ENCODE data around the gene MSX1. TPM values are rescaled to one million over a fixed set of nuclear protein-coding genes. Genes with fewer than 3 reads are reported as not detected.
"Not testable (repeated sequence)": the region's sequence is repeated elsewhere in the genome, so short reads cannot be mapped to it uniquely, and the experiment has no call there.

Gene MSX1
- total RNA-seq, 4 donors from 2014 or later, result 1.2 to 4.4 (median 2.5) TPM

DNA sequence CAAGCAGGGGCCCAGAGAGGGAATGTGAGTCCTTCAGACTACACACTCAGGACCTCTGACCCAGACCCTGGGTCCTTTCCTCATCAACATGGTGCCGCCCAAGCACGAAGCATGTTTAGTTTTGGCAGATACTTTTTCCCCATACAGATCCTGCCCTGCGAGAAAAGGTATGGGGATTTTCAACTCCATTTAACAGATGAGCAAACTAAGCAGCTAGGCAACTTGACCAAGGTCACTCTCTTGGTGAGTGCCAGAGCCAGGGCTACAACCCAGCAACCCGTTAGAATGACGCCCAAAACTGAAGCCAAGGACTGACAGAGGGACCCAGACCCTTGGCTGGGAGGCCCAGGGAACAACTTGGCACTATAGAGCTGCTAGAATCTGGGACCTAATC, 40.3 kb upstream of the MSX1 start:
- Histone ChIP-seq H3K4me1 (no peaks in the 10 kb centered on the region), H3K27me3 (peaks cover 0 to 9% (median 0%) of the 10 kb centered on the region in 3 donors), H3K4me3 (no peak overlapping the region), H3K9me3 (no peaks in the 10 kb centered on the region), H3K36me3 (no peaks in the 10 kb centered on the region), H3K27ac (no peak overlapping the region)
- ATAC-seq (no peak), DNase-seq (no peak)
- TF ChIP-seq, protein P1, sequence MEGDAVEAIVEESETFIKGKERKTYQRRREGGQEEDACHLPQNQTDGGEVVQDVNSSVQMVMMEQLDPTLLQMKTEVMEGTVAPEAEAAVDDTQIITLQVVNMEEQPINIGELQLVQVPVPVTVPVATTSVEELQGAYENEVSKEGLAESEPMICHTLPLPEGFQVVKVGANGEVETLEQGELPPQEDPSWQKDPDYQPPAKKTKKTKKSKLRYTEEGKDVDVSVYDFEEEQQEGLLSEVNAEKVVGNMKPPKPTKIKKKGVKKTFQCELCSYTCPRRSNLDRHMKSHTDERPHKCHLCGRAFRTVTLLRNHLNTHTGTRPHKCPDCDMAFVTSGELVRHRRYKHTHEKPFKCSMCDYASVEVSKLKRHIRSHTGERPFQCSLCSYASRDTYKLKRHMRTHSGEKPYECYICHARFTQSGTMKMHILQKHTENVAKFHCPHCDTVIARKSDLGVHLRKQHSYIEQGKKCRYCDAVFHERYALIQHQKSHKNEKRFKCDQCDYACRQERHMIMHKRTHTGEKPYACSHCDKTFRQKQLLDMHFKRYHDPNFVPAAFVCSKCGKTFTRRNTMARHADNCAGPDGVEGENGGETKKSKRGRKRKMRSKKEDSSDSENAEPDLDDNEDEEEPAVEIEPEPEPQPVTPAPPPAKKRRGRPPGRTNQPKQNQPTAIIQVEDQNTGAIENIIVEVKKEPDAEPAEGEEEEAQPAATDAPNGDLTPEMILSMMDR (IDR thresholded peaks at IDR 0.05 in 4 of 5, conservative IDR thresholded peaks at IDR 0.05 in 1 of 5), result no peak
- no peak for TF ChIP-seq POLR2A (IDR thresholded peaks at IDR 0.05)
- intact Hi-C loops (cut with DNase I; ENCODE audit: low total_unique reads) (no loop called here), in situ Hi-C loops (cut with MboI; ENCODE audit: low sequenced_read_pairs in 4 of 4) (no loop called here)

DNA sequence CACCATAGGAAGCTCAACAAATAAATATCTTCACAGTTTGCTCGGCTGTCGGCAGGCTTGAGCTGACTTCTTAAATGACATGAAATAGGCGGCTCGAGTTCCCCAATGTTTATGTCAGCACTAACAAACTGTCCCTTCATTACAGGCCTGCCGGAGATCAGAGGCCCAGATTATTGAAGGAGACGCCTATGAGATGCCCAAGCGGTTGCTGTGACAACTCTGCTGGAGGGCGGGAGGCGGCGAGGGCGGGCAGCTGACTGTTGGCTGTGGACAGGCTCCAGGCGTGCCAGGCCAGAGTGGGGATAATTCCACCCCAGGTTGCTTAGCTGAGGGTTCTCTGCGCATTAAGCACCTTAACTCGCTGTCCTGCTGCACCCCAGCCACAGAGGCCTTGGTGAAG, 39.2 kb upstream of the MSX1 start:
- in situ Hi-C loops (cut with MboI; ENCODE audit: low sequenced_read_pairs in 4 of 4) (no loop called here), intact Hi-C loops (cut with DNase I; ENCODE audit: low total_unique reads) (no loop called here)
- H3K27ac ChIP-seq, result no peak overlapping the region
- H3K9me3 ChIP-seq, result no peaks in the 10 kb centered on the region
- no peaks in the 10 kb centered on the region for H3K36me3 ChIP-seq
- no peak overlapping the region for H3K4me3 ChIP-seq
- H3K27me3 ChIP-seq, result peaks cover 0 to 9% (median 0%) of the 10 kb centered on the region in 3 donors
- ATAC-seq (no peak), DNase-seq (no peak)
- no peaks in the 10 kb centered on the region for H3K4me1 ChIP-seq
- TF ChIP-seq, protein P1 (IDR thresholded peaks at IDR 0.05 in 4 of 5, conservative IDR thresholded peaks at IDR 0.05 in 1 of 5), result no peak
- no peak for TF ChIP-seq POLR2A (IDR thresholded peaks at IDR 0.05)

GRCh38 chr4:4820739-4821138, 38.7 kb upstream of the MSX1 start:
- Histone ChIP-seq H3K4me1 (no peaks in the 10 kb centered on the region), H3K27me3 (peaks cover 0 to 9% (median 0%) of the 10 kb centered on the region in 3 donors), H3K27ac (no peak overlapping the region), H3K9me3 (no peaks in the 10 kb centered on the region), H3K4me3 (no peak overlapping the region), H3K36me3 (no peaks in the 10 kb centered on the region)
- intact Hi-C loops (cut with DNase I; ENCODE audit: low total_unique reads) (no loop called here), in situ Hi-C loops (cut with MboI; ENCODE audit: low sequenced_read_pairs in 4 of 4) (no loop called here)
- ATAC-seq (no peak), DNase-seq (no peak)
- no peak for TF ChIP-seq POLR2A (IDR thresholded peaks at IDR 0.05)
- TF ChIP-seq, protein P1 (IDR thresholded peaks at IDR 0.05 in 4 of 5, conservative IDR thresholded peaks at IDR 0.05 in 1 of 5), result no peak

GRCh38 chr4:4821577-4821976, 37.9 kb upstream of the MSX1 start:
- no peaks in the 10 kb centered on the region for H3K36me3 ChIP-seq
- H3K27ac ChIP-seq, result no peak overlapping the region
- DNase-seq (no peak), ATAC-seq (no peak)
- no peaks in the 10 kb centered on the region for H3K9me3 ChIP-seq
- intact Hi-C loops (cut with DNase I; ENCODE audit: low total_unique reads), result no loop called here
- H3K27me3 ChIP-seq, result peaks cover 0 to 9% (median 0%) of the 10 kb centered on the region in 3 donors
- no peak for TF ChIP-seq POLR2A (IDR thresholded peaks at IDR 0.05)
- TF ChIP-seq, protein P1 (IDR thresholded peaks at IDR 0.05 in 4 of 5, conservative IDR thresholded peaks at IDR 0.05 in 1 of 5), result no peak
- H3K4me1 ChIP-seq, result no peaks in the 10 kb centered on the region
- H3K4me3 ChIP-seq, result no peak overlapping the region
- in situ Hi-C loops (cut with MboI; ENCODE audit: low sequenced_read_pairs in 4 of 4), result no loop called here

DNA sequence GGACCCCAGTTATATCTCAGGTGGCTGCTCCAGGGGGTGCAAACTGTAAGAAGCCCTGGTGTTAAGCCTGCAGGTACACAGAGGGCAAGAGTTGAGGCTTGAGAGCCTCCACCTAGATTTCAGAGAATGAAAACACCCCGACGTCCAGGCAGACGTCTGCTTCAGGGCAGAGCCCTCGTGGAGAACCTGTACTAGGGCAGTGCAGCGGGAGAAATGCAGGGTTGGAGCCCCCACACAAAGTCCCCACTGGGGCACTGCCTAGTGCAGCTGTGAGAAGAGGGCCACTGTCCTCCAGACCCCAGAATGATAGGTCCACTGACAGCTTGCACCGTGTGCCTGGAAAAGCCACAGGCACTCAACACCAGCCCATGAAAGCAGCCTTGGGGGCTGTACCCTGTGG, 37.2 kb upstream of the MSX1 start:
- H3K4me3 ChIP-seq; H3K27me3 ChIP-seq; H3K36me3 ChIP-seq; in situ Hi-C loops (cut with MboI; ENCODE audit: low sequenced_read_pairs in 4 of 4); intact Hi-C loops (cut with DNase I; ENCODE audit: low total_unique reads); H3K9me3 ChIP-seq; DNase-seq; ATAC-seq; H3K27ac ChIP-seq; H3K4me1 ChIP-seq: not testable (repeated sequence)
